HCT116 (cell line): ENCODE data around the gene NECTIN4. TPM values are rescaled to one million over a fixed set of nuclear protein-coding genes. Genes with fewer than 3 reads are reported as not detected.

Source experiments
- ATAC-seq: fragments of 200-7000 bp; cut with Tn5 transposase; 2 replicates; pipeline ENCODE4 v1.9.1; 2020; ENCODE audit warnings: mild to moderate bottlenecking, moderate library complexity
- BruUV-seq: library from RNA; stranded (reverse); fragments of 400-500 nt; replicated peaks from 2 replicates; lab custom pipeline; 2021; lab: Mats Ljungman, UMichigan
- CTCF ChIA-PET: fragments of 300-600 bp; sonication (Branson Sonifier 250); formaldehyde crosslinking; loops from one replicate; lab custom pipeline; 2021; ENCODE audit warnings: antibody characterized with exemption; lab: Charles Lee
- POLR2A ChIA-PET: fragments of 300-600, 350-600 bp; sonication (Branson Sonifier 250); formaldehyde crosslinking; loops from one replicate; lab custom pipeline; 2021; ENCODE audit warnings: antibody characterized with exemption; lab: Charles Lee
- RAD21 ChIA-PET, 2 experiments: fragments of 300-600 bp; sonication (Branson Sonifier 250); formaldehyde crosslinking; loops; one replicate each; lab custom pipeline; 2023; ENCODE audit warnings: low total read pairs in 2 of 2; ENCODE audit not compliant: uncharacterized antibody in 2 of 2, unreplicated experiment in 2 of 2, low non-redundant PET in 1 of 2; lab: Charles Lee
- DNase-seq: peaks from one replicate; pipeline ENCODE4 v3.0.0-alpha.2; 2010; ENCODE audit warnings: low read depth, low spot score
- H2AFZ ChIP-seq: fragments of 200-600 bp; shearing (Covaris generic), sonication (generic); 2 replicates; pipeline ENCODE4 v1.6.1; 2017; ENCODE audit warnings: low read depth, mixed run types, mixed read lengths, antibody characterized with exemption, low read length; ENCODE audit not compliant: poor library complexity, severe bottlenecking
- H3K27ac ChIP-seq: 2 replicates; pipeline ENCODE4 v1.5.1; 2012; ENCODE audit warnings: low read depth, low read length
- H3K27me3 ChIP-seq: fragments of 200-600 bp; sonication (generic); 2 replicates; pipeline ENCODE4 v1.6.1; 2016; ENCODE audit warnings: mixed run types, low read length, mixed read lengths; ENCODE audit not compliant: insufficient read depth
- H3K36me3 ChIP-seq, 2 experiments: fragments of 200-500 bp in 1 of 2; fragments of 200-600 bp in 1 of 2; sonication (Bioruptor generic) in 1 of 2; sonication (generic) in 1 of 2; 2 replicates each; pipeline versions ENCODE4 v1.5.1 to v1.6.1; 2014 to 2016; ENCODE audit warnings: low read length in 2 of 2, inconsistent platforms in 1 of 2, mixed read lengths in 1 of 2, mixed run types in 1 of 2; ENCODE audit not compliant: insufficient read depth in 2 of 2, control insufficient read depth in 1 of 2
- H3K4me1 ChIP-seq, 2 experiments: fragments of 200-600 bp in 1 of 2; sonication (generic) in 1 of 2; 2 replicates each; pipeline versions ENCODE4 v1.5.1 to v1.6.1; 2012 to 2017; ENCODE audit warnings: low read length in 2 of 2, inconsistent platforms in 1 of 2, mild to moderate bottlenecking in 1 of 2, mixed read lengths in 1 of 2, mixed run types in 1 of 2, moderate library complexity in 1 of 2; ENCODE audit not compliant: insufficient read depth in 2 of 2, control insufficient read depth in 1 of 2
- H3K4me2 ChIP-seq: fragments of 200-600 bp; sonication (generic); 2 replicates; pipeline ENCODE4 v1.6.1; 2017; ENCODE audit warnings: mixed run types, low read length, mixed read lengths
- H3K4me3 ChIP-seq, 2 experiments: fragments of 200-600 bp in 1 of 2; sonication (generic) in 1 of 2; replicated peaks in 1 of 2; 2 replicates each; pipeline ENCODE4 v1.5.1; 2011 to 2016; ENCODE audit warnings: low read length in 2 of 2, control low read depth in 1 of 2, low read depth in 1 of 2, mild to moderate bottlenecking in 1 of 2, mixed read lengths in 1 of 2, mixed run types in 1 of 2
- H3K79me2 ChIP-seq: fragments of 200-600 bp; sonication (generic); 2 replicates; pipeline ENCODE4 v1.6.1; 2017; ENCODE audit warnings: mild to moderate bottlenecking, mixed run types, low read length, moderate library complexity, mixed read lengths; ENCODE audit not compliant: insufficient read depth
- H3K9ac ChIP-seq: fragments of 200-600 bp; sonication (generic); 2 replicates; pipeline ENCODE4 v1.6.1; 2016; ENCODE audit warnings: low read length, mixed read lengths
- H3K9me2 ChIP-seq: fragments of 200-600 bp; sonication (generic), shearing (Covaris generic); 2 replicates; pipeline ENCODE4 v1.6.1; 2017; ENCODE audit warnings: mixed run types, mild to moderate bottlenecking, moderate library complexity; ENCODE audit not compliant: insufficient read depth
- H3K9me3 ChIP-seq, 2 experiments: fragments of 200-500 bp in 1 of 2; fragments of 200-600 bp in 1 of 2; sonication (Bioruptor generic) in 1 of 2; sonication (generic) in 1 of 2; 2 replicates each; pipeline ENCODE4 v1.6.1; 2014 to 2017; ENCODE audit warnings: low read length in 2 of 2, mixed read lengths in 2 of 2, inconsistent platforms in 1 of 2, low read depth in 1 of 2, mild to moderate bottlenecking in 1 of 2, mixed run types in 1 of 2, moderate library complexity in 1 of 2; ENCODE audit not compliant: control insufficient read depth in 1 of 2, insufficient read depth in 1 of 2
- H4K20me1 ChIP-seq: fragments of 200-600 bp; sonication (generic), shearing (Covaris generic); 2 replicates; pipeline ENCODE4 v1.6.1; 2017; ENCODE audit warnings: mixed run types, mild to moderate bottlenecking, moderate library complexity; ENCODE audit not compliant: insufficient read depth
- ATF3 ChIP-seq: IDR thresholded peaks from 2 replicates; pipeline ENCODE4 v1.6.1; 2012
- CBX3 ChIP-seq: IDR thresholded peaks from 2 replicates; pipeline ENCODE4 v1.6.1; 2012; ENCODE audit warnings: low read depth
- CEBPB ChIP-seq: IDR thresholded peaks from 2 replicates; pipeline ENCODE4 v1.6.1; 2012; ENCODE audit warnings: low read depth
- CTCF ChIP-seq, 3 experiments: fragments of 200-600 bp in 1 of 3; sonication (generic) in 1 of 3; IDR thresholded peaks in 2 of 3; conservative IDR thresholded peaks in 1 of 3; 2 replicates each; pipeline ENCODE4 v1.5.1; 2012 to 2017; ENCODE audit warnings: low read depth in 2 of 3, low read length in 2 of 3, antibody characterized with exemption in 1 of 3, borderline replicate concordance in 1 of 3, control low read depth in 1 of 3, mild to moderate bottlenecking in 1 of 3, mixed read lengths in 1 of 3, mixed run types in 1 of 3, moderate library complexity in 1 of 3; ENCODE audit not compliant: insufficient read depth in 1 of 3
- ELF1 ChIP-seq: IDR thresholded peaks from 2 replicates; pipeline ENCODE4 v1.6.1; 2012; ENCODE audit warnings: low read depth, borderline replicate concordance
- EZH2phosphoT487 ChIP-seq: fragments of 200-600 bp; IDR thresholded peaks from 2 replicates; pipeline ENCODE4 v1.6.1; 2018; ENCODE audit warnings: antibody characterized with exemption, borderline replicate concordance
- FOSL1 ChIP-seq: IDR thresholded peaks from 2 replicates; pipeline ENCODE4 v1.6.1; 2012; ENCODE audit warnings: low read depth
- JUND ChIP-seq: IDR thresholded peaks from 2 replicates; pipeline ENCODE4 v1.6.1; 2012
- MAX ChIP-seq: IDR thresholded peaks from 2 replicates; pipeline ENCODE4 v1.6.1; 2012
- REST ChIP-seq: IDR thresholded peaks from 2 replicates; pipeline ENCODE4 v1.6.1; 2012; ENCODE audit warnings: low read depth
- SIN3A ChIP-seq: IDR thresholded peaks from 2 replicates; pipeline ENCODE4 v1.6.1; 2012; ENCODE audit warnings: low read depth
- SP1 ChIP-seq: IDR thresholded peaks from 2 replicates; pipeline ENCODE4 v1.6.1; 2012; ENCODE audit warnings: low read depth
- TCF7L2 ChIP-seq: IDR thresholded peaks from 2 replicates; pipeline ENCODE4 v1.7.0; 2011; ENCODE audit warnings: borderline replicate concordance, inconsistent platforms; ENCODE audit not compliant: insufficient read depth, insufficient read length; ENCODE audit errors: extremely low read depth
- YY1 ChIP-seq: IDR thresholded peaks from 2 replicates; pipeline ENCODE4 v1.6.1; 2011; ENCODE audit warnings: low read length, low read depth, moderate library complexity, mild to moderate bottlenecking; ENCODE audit not compliant: insufficient replicate concordance; ENCODE audit errors: extremely low read depth
- ZBTB33 ChIP-seq: IDR thresholded peaks from 2 replicates; pipeline ENCODE4 v1.6.1; 2011; ENCODE audit warnings: mild to moderate bottlenecking, low read length, moderate library complexity; ENCODE audit not compliant: insufficient replicate concordance; ENCODE audit errors: extremely low read depth
- ZFX ChIP-seq: fragments of 450-650 bp; IDR thresholded peaks from 2 replicates; pipeline ENCODE4 v1.6.1; 2017
- ZNF274 ChIP-seq: fragments of 200-500 bp; sonication (Bioruptor generic); IDR thresholded peaks from 2 replicates; pipeline ENCODE4 v1.6.1; 2014; ENCODE audit warnings: mild to moderate bottlenecking, low read depth, low read length, inconsistent platforms
- intact Hi-C: fragments of 100-400 bp; cut with micrococcal nuclease; formaldehyde crosslinking; loops from 2 replicates; pipeline ENCODE4 v1.10.0; 2022
- total RNA-seq: library from RNA; stranded (reverse); gene quantifications from one replicate; pipeline ENCODE4 v1.2.1, GENCODE V29; 2021; ENCODE audit not compliant: unreplicated experiment

Gene NECTIN4
- total RNA-seq, 1 experiment from 2014 or later, result 3.3 TPM

- ChIA-PET CTCF (interaction anchor here (0.9 to 1.1 kb wide), 2 partner anchors 18 to 267 kb away, joined by 4 to 5 read pairs; partner anchors contain the start of gene F11R), RAD21 (no interaction called here), POLR2A (interaction anchor here (1.0 to 2.3 kb wide), 5 partner anchors 18 to 127 kb away, joined by 3 to 24 read pairs (median 4); partner anchors contain the start of genes F11R and PPOX)
- Histone ChIP-seq H3K9ac (peak overlapping the region; percentile 77), H3K36me3 (peaks cover 10 to 31% of the 10 kb centered on the region in 2 experiments; a peak in 3 of 4 replicates), H3K9me2 (no peaks in the 10 kb centered on the region), H3K4me1 (peaks cover 9 to 27% of the 10 kb centered on the region in 2 experiments; a peak in 3 of 4 replicates), H3K27me3 (no peaks in the 10 kb centered on the region), H3K4me3 (peak overlapping the region; percentile 76 to 88), H2AFZ (peak overlapping the region; percentile 16), H4K20me1 (no peaks in the 10 kb centered on the region), H3K27ac (peak overlapping the region; percentile 88), H3K9me3 (no peaks in the 10 kb centered on the region), H3K4me2 (peak overlapping the region; percentile 90), H3K79me2 (peaks cover 32% of the 10 kb centered on the region)
- BruUV-seq, result TSS peak; percentile 71
- no peak for TF ChIP-seq ATF3
- no peak for TF ChIP-seq CEBPB
- no peak for TF ChIP-seq JUND
- TF ChIP-seq ELF1, result no peak
- no peak for TF ChIP-seq REST
- TF ChIP-seq EZH2phosphoT487, result no peak
- no peak for TF ChIP-seq FOSL1
- no peak for TF ChIP-seq TCF7L2
- TF ChIP-seq SIN3A, result no peak
- TF ChIP-seq ZFX, result no peak
- TF ChIP-seq ZNF274, result no peak
- no peak for TF ChIP-seq CBX3
- TF ChIP-seq ZBTB33, result no peak
- no peak for TF ChIP-seq MAX
- TF ChIP-seq CTCF (IDR thresholded peaks at IDR 0.05 in 2 of 3, conservative IDR thresholded peaks at IDR 0.05 in 1 of 3; ENCODE audit: borderline replicate concordance in 1 of 3, insufficient read depth in 1 of 3, low read depth in 2 of 3, low read length in 2 of 3), result no peak
- TF ChIP-seq SP1, result no peak
- TF ChIP-seq YY1, result no peak
- DNase-seq (no peak), ATAC-seq (no peak)
- intact Hi-C loops, result loop anchor here (2.0 kb wide), 1 partner anchor 42 kb away; no protein-coding TSS in a partner anchor
Measured at GRCh38 chr1:161039154-161039545, 50.2 kb downstream of the NECTIN4 start.
